A673 (cell line): ENCODE measurements around the gene PHF20.
"Not testable (repeated sequence)": the region's sequence is repeated elsewhere in the genome, so short reads cannot be mapped to it uniquely, and the experiment has no call there.

Experiments used
- EZH2 ChIP-seq: fragments of 200-600 bp; sonication (generic); IDR thresholded peaks from 2 replicates; pipeline ENCODE4 v1.6.1; 2017; ENCODE audit warnings: borderline replicate concordance, low read depth, mild to moderate bottlenecking, mixed read lengths, antibody characterized with exemption, low read length; ENCODE audit not compliant: poor library complexity, severe bottlenecking
- TF ChIP-seq, protein P1 (sequence below): fragments of 300-800, 200-600 bp; sonication (generic); conservative IDR thresholded peaks from 2 replicates; pipeline ENCODE4 v1.5.1; 2017; ENCODE audit warnings: low read depth, mild to moderate bottlenecking, antibody characterized with exemption, low read length, moderate library complexity, mixed read lengths

DNA sequence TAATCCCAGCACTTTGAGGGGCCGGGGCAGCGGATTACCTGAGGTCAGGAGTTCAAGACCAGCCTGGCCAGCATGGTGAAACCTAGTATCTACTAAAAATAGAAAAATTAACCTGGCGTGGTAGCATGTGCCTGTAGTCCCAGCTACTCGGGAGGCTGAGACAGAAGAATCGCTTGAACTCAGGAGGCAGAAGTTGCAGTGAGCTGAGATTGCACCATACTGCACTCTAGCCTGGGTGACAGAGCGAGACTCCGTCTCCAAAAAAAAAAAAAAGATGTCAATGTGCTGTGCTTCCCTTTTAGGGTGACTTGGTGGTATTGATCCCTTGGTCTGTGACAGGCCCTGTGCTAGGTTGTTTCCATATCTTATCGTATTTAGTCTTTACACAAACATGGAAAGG, 79.8 kb downstream of the PHF20 start:
- TF ChIP-seq, protein P1, sequence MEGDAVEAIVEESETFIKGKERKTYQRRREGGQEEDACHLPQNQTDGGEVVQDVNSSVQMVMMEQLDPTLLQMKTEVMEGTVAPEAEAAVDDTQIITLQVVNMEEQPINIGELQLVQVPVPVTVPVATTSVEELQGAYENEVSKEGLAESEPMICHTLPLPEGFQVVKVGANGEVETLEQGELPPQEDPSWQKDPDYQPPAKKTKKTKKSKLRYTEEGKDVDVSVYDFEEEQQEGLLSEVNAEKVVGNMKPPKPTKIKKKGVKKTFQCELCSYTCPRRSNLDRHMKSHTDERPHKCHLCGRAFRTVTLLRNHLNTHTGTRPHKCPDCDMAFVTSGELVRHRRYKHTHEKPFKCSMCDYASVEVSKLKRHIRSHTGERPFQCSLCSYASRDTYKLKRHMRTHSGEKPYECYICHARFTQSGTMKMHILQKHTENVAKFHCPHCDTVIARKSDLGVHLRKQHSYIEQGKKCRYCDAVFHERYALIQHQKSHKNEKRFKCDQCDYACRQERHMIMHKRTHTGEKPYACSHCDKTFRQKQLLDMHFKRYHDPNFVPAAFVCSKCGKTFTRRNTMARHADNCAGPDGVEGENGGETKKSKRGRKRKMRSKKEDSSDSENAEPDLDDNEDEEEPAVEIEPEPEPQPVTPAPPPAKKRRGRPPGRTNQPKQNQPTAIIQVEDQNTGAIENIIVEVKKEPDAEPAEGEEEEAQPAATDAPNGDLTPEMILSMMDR: not testable (repeated sequence)
- TF ChIP-seq EZH2: not testable (repeated sequence)
